GM19372 (cell line): ENCODE data around the gene LEAP2.

Experiments
- ATAC-seq: cut with Tn5 transposase; IDR thresholded peaks from one replicate; pipeline ENCODE4 v1.9.1; 2021; ENCODE audit warnings: mild to moderate bottlenecking, low read depth, moderate library complexity; ENCODE audit not compliant: unreplicated experiment

LEAP2 gene

GRCh38 chr5:132876020-132876759 lies 2.7 kb downstream of the LEAP2 start:
- ATAC-seq = no peak

- no peak for ATAC-seq
These were observed 4.0 kb downstream of the LEAP2 start for GRCh38 chr5:132877466-132877865.

GRCh38 chr5:132877938-132878337 lies 4.5 kb downstream of the LEAP2 start:
- no peak for ATAC-seq

- no peak for ATAC-seq
These were observed 9.9 kb downstream of the LEAP2 start for GRCh38 chr5:132883261-132883834.

- ATAC-seq = no peak
These were observed 11.1 kb downstream of the LEAP2 start for GRCh38 chr5:132884548-132884947.

- no peak for ATAC-seq
These were observed 12.8 kb downstream of the LEAP2 start for GRCh38 chr5:132886064-132886823.

GRCh38 chr5:132887283-132887682 lies 13.8 kb downstream of the LEAP2 start:
- ATAC-seq = no peak

GRCh38 chr5:132889501-132889900 lies 16.0 kb downstream of the LEAP2 start:
- ATAC-seq = no peak

GRCh38 chr5:132890817-132891216 lies 17.3 kb downstream of the LEAP2 start:
- no peak for ATAC-seq

- no peak for ATAC-seq
These were observed 22.3 kb downstream of the LEAP2 start for GRCh38 chr5:132895719-132896305.

GRCh38 chr5:132896685-132897084 lies 23.2 kb downstream of the LEAP2 start:
- no peak for ATAC-seq

GRCh38 chr5:132898094-132898493 lies 24.6 kb downstream of the LEAP2 start:
- no peak for ATAC-seq

GRCh38 chr5:132901036-132901435 lies 27.6 kb downstream of the LEAP2 start:
- no peak for ATAC-seq

- no peak for ATAC-seq
These were observed 28.3 kb downstream of the LEAP2 start for GRCh38 chr5:132901730-132902129.

GRCh38 chr5:132905938-132906337 lies 32.5 kb downstream of the LEAP2 start:
- ATAC-seq = no peak

GRCh38 chr5:132907161-132907560 lies 33.7 kb downstream of the LEAP2 start:
- no peak for ATAC-seq

- no peak for ATAC-seq
These were observed 36.2 kb downstream of the LEAP2 start for GRCh38 chr5:132909702-132910101.

- no peak for ATAC-seq
These were observed 42.2 kb downstream of the LEAP2 start for GRCh38 chr5:132915681-132916080.

- ATAC-seq = no peak
These were observed 42.6 kb downstream of the LEAP2 start for GRCh38 chr5:132916086-132916485.
